ENCODE measurements around the gene CFAP107. TPM values are rescaled to one million over a fixed set of nuclear protein-coding genes. Genes with fewer than 3 reads are reported as not detected.

The CFAP107 gene
- total RNA-seq, 1 experiment from 2014 or later: not detected

GRCh38 chr1:12703821-12704451, 42.1 kb upstream of the CFAP107 start:
- Mint-ChIP-seq H3K4me1 (no peaks in the 10 kb centered on the region), H3K4me3 (no peak overlapping the region), H3K27ac (no peak overlapping the region), H3K27me3 (ENCODE audit: low read depth) (peaks cover 15% of the 10 kb centered on the region), H3K36me3 (peaks cover 33% of the 10 kb centered on the region), H3K9me3 (peaks cover 42% of the 10 kb centered on the region)
- POLR2A ChIA-PET: no interaction called here
- ATAC-seq (no peak), DNase-seq (ENCODE audit: low spot score) (no peak)
- TF ChIP-seq ZBTB43 (CRISPR knock-in tag; IDR thresholded peaks at IDR 0.05) (no peak), FOXP4 (CRISPR knock-in tag; IDR thresholded peaks at IDR 0.05) (no peak), ZNF671 (CRISPR knock-in tag; IDR thresholded peaks at IDR 0.05) (no peak), AR (CRISPR knock-in tag; IDR thresholded peaks at IDR 0.05) (no peak), KAT7 (CRISPR knock-in tag; IDR thresholded peaks at IDR 0.05; ENCODE audit: borderline replicate concordance) (no peak), FOXJ3 (CRISPR knock-in tag; IDR thresholded peaks at IDR 0.05; ENCODE audit: borderline replicate concordance) (no peak)
- CTCF ChIA-PET: no interaction called here

- TF ChIP-seq GABPB1 (CRISPR knock-in tag; IDR thresholded peaks at IDR 0.05) (no peak), FOXP4 (CRISPR knock-in tag; IDR thresholded peaks at IDR 0.05) (no peak), TEAD1 (CRISPR knock-in tag; IDR thresholded peaks at IDR 0.05) (no peak), ATF6 (CRISPR knock-in tag; IDR thresholded peaks at IDR 0.05) (no peak), ATF1 (CRISPR knock-in tag; IDR thresholded peaks at IDR 0.05) (no peak), KAT7 (CRISPR knock-in tag; IDR thresholded peaks at IDR 0.05; ENCODE audit: borderline replicate concordance) (no peak), JAZF1 (CRISPR knock-in tag; IDR thresholded peaks at IDR 0.05) (no peak), IRF1 (CRISPR knock-in tag; IDR thresholded peaks at IDR 0.05) (no peak), JUN (CRISPR knock-in tag; IDR thresholded peaks at IDR 0.05) (no peak), ZNF232 (CRISPR knock-in tag; IDR thresholded peaks at IDR 0.05) (no peak), ETV6 (CRISPR knock-in tag; IDR thresholded peaks at IDR 0.05) (no peak)
- Mint-ChIP-seq H3K9me3 (peaks cover 36% of the 10 kb centered on the region), H3K27me3 (ENCODE audit: low read depth) (peaks cover 15% of the 10 kb centered on the region), H3K4me3 (no peak overlapping the region), H3K27ac (no peak overlapping the region), H3K4me1 (peaks cover 6% of the 10 kb centered on the region; the same call in 1 of the 2 replicates), H3K36me3 (peaks cover 30% of the 10 kb centered on the region)
- POLR2A ChIA-PET: no interaction called here
- DNase-seq (ENCODE audit: low spot score) (no peak), ATAC-seq (no peak)
- CTCF ChIA-PET: no interaction called here
These were observed 39.9 kb upstream of the CFAP107 start for GRCh38 chr1:12706061-12706460.

Measured in WTC11 (cell line).